Measurements from ENCODE around the gene ZNF384. TPM values are rescaled to one million over a fixed set of nuclear protein-coding genes. Genes with fewer than 3 reads are reported as not detected.

The ZNF384 gene
- polyA plus RNA-seq, 4 donors: 75.9 to 87.8 (median 84.9) TPM

GRCh38 chr12:6699989-6700645 is 10.9 kb upstream of the ZNF384 start:
- DNase-seq (ENCODE audit: low read depth in 4 of 4, low spot score in 3 of 4): no peak

- DNase-seq (ENCODE audit: low read depth in 4 of 4, low spot score in 3 of 4): no peak
These were observed 10.2 kb upstream of the ZNF384 start for GRCh38 chr12:6699259-6699988.

- no peak for DNase-seq (ENCODE audit: low read depth in 4 of 4, low spot score in 3 of 4)
These were observed 9.3 kb upstream of the ZNF384 start for GRCh38 chr12:6698352-6699046.

GRCh38 chr12:6697584-6698351 is 8.6 kb upstream of the ZNF384 start:
- peak in 1 of 4 donors; percentile 31 for DNase-seq (ENCODE audit: low read depth in 4 of 4, low spot score in 3 of 4)

GRCh38 chr12:6696690-6697583 is 7.8 kb upstream of the ZNF384 start:
- no peak for DNase-seq (ENCODE audit: low read depth in 4 of 4, low spot score in 3 of 4)

GRCh38 chr12:6695313-6696045 is 6.3 kb upstream of the ZNF384 start:
- no peak for DNase-seq (ENCODE audit: low read depth in 4 of 4, low spot score in 3 of 4)

GRCh38 chr12:6694701-6695100 is 5.5 kb upstream of the ZNF384 start:
- no peak for DNase-seq (ENCODE audit: low read depth in 4 of 4, low spot score in 3 of 4)

GRCh38 chr12:6693832-6694355 is 4.7 kb upstream of the ZNF384 start:
- DNase-seq (ENCODE audit: low read depth in 4 of 4, low spot score in 3 of 4): no peak

GRCh38 chr12:6692888-6693287 is 3.7 kb upstream of the ZNF384 start:
- no peak for DNase-seq (ENCODE audit: low read depth in 4 of 4, low spot score in 3 of 4)

- DNase-seq (ENCODE audit: low read depth in 4 of 4, low spot score in 3 of 4): no peak
These were observed 2.3 kb upstream of the ZNF384 start for GRCh38 chr12:6691473-6691872.

- no peak for DNase-seq (ENCODE audit: low read depth in 4 of 4, low spot score in 3 of 4)
These were observed 604 bp downstream of the ZNF384 start for GRCh38 chr12:6688543-6688998.

- no peak for DNase-seq (ENCODE audit: low read depth in 4 of 4, low spot score in 3 of 4)
These were observed 3.4 kb downstream of the ZNF384 start for GRCh38 chr12:6685814-6686213.

GRCh38 chr12:6684609-6685008 is 4.6 kb downstream of the ZNF384 start:
- DNase-seq (ENCODE audit: low read depth in 4 of 4, low spot score in 3 of 4): no peak

GRCh38 chr12:6676962-6677361 is 12.2 kb downstream of the ZNF384 start:
- no peak for DNase-seq (ENCODE audit: low read depth in 4 of 4, low spot score in 3 of 4)

GRCh38 chr12:6672143-6672542 is 17.0 kb downstream of the ZNF384 start:
- no peak for DNase-seq (ENCODE audit: low read depth in 4 of 4, low spot score in 3 of 4)

- DNase-seq (ENCODE audit: low read depth in 4 of 4, low spot score in 3 of 4): no peak
These were observed 21.5 kb downstream of the ZNF384 start for GRCh38 chr12:6667559-6668210.

GRCh38 chr12:6666211-6666610 is 23.0 kb downstream of the ZNF384 start:
- no peak for DNase-seq (ENCODE audit: low read depth in 4 of 4, low spot score in 3 of 4)

- DNase-seq (ENCODE audit: low read depth in 4 of 4, low spot score in 3 of 4): no peak
These were observed 24.3 kb downstream of the ZNF384 start for GRCh38 chr12:6664902-6665301.
